GM19438 (cell line): ENCODE measurements around the gene ZRANB3.
"Not testable (repeated sequence)": the region's sequence is repeated elsewhere in the genome, so short reads cannot be mapped to it uniquely, and the experiment has no call there.

Source experiments
- ATAC-seq: cut with Tn5 transposase; IDR thresholded peaks from one replicate; pipeline ENCODE4 v1.9.1; 2021; ENCODE audit warnings: low read depth; ENCODE audit not compliant: unreplicated experiment

Gene ZRANB3

DNA sequence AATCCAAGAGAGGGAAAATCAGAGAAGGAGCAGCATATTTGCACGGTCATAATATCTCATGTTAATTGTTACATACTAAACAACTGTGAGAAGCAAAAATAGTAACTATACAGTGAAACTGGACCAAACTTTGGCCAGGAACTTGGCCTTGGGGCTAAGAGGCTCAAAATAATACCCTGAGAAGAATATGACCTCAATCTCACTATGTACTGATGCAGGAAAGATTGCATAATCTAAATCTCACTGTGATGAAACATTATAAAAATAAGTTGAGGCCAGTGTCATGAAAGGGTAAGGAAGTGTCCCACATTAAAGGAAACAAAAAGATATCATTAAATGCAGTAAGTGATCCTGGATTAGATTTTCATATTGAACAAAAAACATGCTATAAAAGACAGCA is 36.5 kb downstream of the ZRANB3 start:
- no peak for ATAC-seq

GRCh38 chr2:135490376-135490775 is 40.6 kb downstream of the ZRANB3 start:
- ATAC-seq = no peak

GRCh38 chr2:135485441-135485840 is 45.6 kb downstream of the ZRANB3 start:
- no peak for ATAC-seq

DNA sequence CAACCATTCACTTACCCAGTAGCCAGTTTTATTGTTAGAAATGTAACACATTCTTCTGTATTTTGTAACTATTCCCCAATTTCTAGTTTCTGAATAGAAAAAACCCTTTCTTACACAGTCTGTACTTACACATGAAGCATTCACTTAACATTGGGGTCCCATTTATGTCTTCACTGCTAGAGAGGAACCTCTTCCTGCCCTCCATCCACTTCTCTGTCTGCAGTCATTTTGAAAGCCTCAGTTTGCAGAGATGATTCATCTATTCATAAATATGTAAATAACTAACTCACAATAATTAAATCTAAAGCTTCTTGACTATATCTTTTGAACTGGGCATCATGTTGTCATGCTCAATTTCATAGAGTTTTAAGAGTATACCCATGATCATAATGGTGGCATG is 55.9 kb downstream of the ZRANB3 start:
- no peak for ATAC-seq

GRCh38 chr2:135473567-135473966 is 57.5 kb downstream of the ZRANB3 start:
- no peak for ATAC-seq

DNA sequence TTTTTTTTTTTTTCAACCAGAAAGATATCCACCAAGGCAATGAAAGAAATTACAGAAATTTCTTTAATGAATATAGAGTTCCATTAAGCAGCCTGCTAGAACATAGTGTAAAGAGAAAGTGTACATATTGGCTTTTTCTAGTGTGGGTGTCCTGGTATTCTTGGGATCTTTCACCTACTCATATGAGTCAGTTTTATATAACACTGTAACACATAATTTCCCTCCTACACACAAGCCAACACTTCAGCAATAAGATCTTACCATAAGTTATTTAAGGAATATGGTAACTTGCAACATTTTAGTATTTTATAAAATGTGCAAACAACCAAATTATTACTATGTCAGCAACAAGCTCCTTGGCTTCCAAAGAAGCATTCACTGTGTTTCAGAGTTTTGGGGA is 59.9 kb downstream of the ZRANB3 start:
- ATAC-seq = no peak

- no peak for ATAC-seq
Measured at GRCh38 chr2:135457279-135457678, 73.7 kb downstream of the ZRANB3 start.

GRCh38 chr2:135456835-135457234 is 74.2 kb downstream of the ZRANB3 start:
- ATAC-seq = no peak

DNA sequence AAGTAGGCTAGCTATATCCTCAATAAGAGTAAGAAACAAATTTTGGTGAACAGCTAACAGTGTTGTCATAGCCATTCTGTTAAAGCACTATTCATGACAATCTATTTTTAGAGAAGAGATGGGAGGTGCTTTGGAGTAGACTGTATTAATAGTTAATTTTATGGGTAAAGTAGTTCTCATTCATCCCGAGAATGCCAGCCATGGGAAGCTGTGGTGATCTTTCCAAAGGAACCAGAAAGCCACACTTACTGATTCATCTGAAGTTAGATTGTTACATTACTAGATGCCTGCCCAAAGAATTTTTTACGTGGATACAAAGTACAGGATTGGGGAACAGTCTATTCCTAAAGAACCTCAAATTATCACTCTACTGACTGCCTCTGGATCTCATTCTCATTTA is 74.6 kb downstream of the ZRANB3 start:
- ATAC-seq = no peak

DNA sequence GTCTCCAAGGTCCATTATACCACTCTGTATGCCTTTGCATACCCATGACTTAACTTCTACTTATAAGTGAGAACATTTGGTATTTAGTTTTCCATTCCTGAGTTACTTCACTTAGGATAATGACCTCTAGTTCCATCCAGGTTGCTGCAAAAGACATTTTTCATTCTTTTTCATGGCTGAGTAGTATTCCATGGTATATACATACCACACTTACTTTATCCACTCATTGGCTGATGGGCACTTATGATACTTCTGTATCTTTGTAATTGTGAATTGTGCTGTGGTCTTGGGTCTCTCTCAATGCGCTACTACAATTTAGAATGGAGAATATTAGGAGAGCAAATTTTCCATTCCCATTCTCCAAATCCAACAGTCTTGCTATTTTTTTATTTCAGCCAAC is 76.4 kb downstream of the ZRANB3 start:
- ATAC-seq = no peak

DNA sequence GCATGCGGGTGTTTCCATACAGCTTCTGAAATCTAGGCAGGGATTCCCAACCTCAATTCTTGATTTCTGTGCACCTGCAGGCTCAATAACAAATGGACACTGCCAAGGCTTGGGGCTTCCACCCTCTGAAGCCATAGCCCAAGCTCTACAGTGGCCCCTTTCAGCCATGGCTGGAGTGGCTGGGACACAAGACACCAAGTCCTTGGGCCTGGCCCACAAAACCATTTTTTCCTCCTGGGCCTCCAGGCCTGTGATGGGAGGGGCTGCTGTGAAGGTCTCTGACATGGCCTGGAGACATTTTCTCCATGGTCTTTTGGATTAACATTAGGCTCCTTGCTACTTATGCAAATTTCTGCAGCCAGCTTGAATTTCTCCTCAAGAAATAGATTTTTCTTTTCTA is 78.0 kb downstream of the ZRANB3 start:
- not testable (repeated sequence) for ATAC-seq

DNA sequence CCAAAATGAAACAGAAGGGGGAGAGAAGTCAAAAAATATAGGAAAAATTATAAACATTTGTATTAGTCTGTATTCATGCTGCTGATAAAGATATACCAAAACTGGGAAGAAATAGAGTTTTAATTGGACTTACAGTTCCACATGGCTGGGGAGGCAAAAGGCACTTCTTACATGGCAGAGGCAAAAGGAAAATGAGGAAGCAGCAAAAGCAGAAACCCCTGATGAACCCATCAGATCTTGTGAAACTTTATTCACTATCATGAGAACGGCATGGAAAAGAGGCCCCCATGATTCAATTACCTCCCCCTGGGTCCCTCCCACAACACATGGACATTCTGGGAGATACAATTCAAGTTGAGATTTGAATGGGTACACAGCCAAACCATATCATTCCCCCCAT is 79.1 kb downstream of the ZRANB3 start:
- ATAC-seq = no peak

DNA sequence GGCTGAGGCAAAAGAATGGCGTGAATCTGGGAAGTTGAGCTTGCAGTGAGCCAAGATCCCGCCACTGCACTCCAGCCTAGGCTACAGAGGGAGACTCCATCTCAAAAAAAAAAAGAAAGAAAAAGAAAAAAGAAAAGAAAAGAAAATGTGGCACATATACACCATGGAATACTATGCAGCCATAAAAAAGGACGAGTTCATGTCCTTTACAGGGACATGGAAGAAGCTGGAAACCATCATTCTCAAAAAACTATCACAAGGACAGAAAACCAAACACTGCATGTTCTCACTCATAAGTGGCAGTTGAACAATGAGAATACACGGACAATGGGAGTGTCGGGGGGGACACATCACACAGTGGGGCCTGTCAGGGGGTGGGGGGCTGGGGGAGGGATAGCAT is 88.0 kb downstream of the ZRANB3 start:
- ATAC-seq = not testable (repeated sequence)

DNA sequence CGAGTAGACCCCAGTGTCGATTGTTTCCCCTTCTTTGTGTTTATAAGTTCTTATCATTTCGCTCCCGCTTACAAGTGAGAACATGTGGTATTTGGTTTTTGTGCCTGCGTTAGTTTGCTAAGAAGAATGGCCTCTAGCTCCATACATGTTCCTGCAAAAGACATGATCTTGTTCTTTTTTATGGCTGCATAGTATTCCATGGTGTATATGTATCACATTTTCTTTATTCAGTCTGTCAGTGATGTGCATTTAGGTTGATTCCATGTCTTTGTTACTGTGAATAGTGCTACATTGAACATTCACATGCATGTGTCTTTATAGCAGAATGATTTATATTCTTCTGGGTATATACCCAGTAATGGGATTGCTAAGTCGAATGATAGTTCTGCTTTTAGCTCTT is 95.9 kb downstream of the ZRANB3 start:
- ATAC-seq = not testable (repeated sequence)

DNA sequence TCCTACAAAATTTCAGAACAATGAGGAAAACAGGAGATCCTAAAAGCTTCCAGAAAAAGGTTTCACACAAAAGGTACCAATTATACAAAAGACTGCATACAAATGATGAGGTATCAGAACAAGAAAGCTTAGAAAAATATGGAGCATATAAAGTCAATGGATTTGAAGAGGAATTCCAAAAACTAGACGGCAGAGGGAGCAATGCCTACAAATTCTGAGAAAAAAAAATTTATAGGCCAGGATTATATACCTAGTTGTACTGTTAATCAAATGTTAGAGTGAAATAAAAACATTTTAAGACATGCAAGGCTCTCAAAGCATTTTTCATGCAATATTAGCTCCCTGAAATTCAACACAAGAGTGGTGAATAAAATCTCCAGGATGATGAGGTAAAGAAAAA is 106.2 kb downstream of the ZRANB3 start:
- ATAC-seq = no peak

GRCh38 chr2:135422898-135423297 is 108.1 kb downstream of the ZRANB3 start:
- no peak for ATAC-seq

- no peak for ATAC-seq
Measured at GRCh38 chr2:135411646-135412045, 119.4 kb downstream of the ZRANB3 start.

DNA sequence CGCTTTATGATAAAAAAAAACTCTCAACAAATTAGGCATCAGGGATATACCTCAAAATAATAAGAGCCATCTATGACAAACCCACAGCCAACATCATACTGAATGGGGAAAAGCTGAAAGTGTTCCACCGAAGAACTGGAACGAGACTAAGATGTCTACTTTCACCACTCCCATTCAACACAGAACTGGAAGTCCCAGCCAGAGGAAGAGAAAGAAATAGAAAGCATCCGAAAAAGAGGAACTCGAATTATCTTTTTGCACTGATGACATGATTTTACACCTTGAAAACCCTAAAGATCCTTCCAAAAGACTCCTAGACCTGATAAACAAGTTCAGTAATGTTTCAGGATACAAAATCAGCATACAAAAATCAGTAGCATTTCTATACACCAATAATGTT is 121.6 kb downstream of the ZRANB3 start:
- no peak for ATAC-seq

DNA sequence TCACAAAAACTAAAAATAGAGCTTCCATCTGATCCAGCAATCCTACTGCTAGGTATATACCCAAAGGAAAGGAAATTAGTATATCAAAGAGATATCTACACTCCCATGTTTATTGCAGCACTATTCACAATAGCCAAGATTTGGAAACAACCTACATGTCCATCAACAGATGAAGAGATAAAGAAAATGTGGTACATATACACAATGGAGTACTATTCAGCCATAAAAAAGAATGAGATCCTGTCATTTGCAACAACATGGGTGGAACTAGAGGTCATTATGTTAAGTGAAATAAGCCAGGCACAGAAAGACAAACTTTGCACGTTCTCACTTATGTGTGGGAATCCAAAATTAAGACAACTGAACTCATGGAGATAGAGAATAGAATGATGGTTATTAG is 134.8 kb downstream of the ZRANB3 start:
- ATAC-seq = not testable (repeated sequence)

- no peak for ATAC-seq
Measured at GRCh38 chr2:135386993-135387392, 144.0 kb downstream of the ZRANB3 start.

GRCh38 chr2:135378591-135378990 is 152.4 kb downstream of the ZRANB3 start:
- no peak for ATAC-seq

- ATAC-seq = no peak
Measured at GRCh38 chr2:135373702-135374101, 157.3 kb downstream of the ZRANB3 start.

DNA sequence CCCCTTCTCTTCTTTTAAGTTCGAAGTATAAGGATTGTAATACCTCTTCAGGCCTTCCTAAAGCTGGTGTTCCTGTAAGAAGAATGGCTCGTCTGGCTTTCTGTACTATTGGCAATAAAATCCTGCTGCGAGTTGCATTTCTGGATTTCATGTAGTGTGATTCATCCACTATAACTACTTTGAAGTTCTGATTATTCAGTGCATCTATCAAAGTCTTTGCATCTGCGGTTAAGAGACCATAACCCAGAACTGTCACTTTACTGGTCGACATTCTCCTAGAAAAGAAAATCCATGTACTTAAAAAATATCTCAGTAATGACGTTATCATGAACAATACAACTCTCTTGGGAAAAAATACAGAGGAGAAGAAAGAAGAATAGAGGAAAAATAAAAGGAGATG is 181.1 kb downstream of the ZRANB3 start:
- no peak for ATAC-seq
